ENCODE measurements around the gene PDE4D. TPM values are rescaled to one million over a fixed set of nuclear protein-coding genes. Genes with fewer than 3 reads are reported as not detected.

PDE4D gene
- total and polyA plus RNA-seq, 2 experiments from 2014 or later, result 4.3 to 9.7 TPM

- Histone ChIP-seq H3K27ac (no peak overlapping the region), H4K20me1 (ENCODE audit: insufficient read depth) (no peaks in the 10 kb centered on the region), H3K27me3 (replicated peaks; ENCODE audit: insufficient read depth) (0 out of 2 replicates have a peak, but pooled peaks cover 7% of the 10 kb centered on the region), H3K9me2 (ENCODE audit: insufficient read depth) (no peaks in the 10 kb centered on the region), H3K4me3 (no peak overlapping the region), H3K4me2 (ENCODE audit: unreplicated experiment) (no peak overlapping the region), H2AFZ (no peak overlapping the region), H3F3A (ENCODE audit: insufficient read depth) (no peaks in the 10 kb centered on the region), H3K9me3 (ENCODE audit: low read depth) (no peaks in the 10 kb centered on the region), H3K4me1 (ENCODE audit: insufficient read depth) (no peaks in the 10 kb centered on the region), H3K9ac (no peak overlapping the region), H3K36me3 (ENCODE audit: low read depth) (no peaks in the 10 kb centered on the region), H3K79me2 (ENCODE audit: insufficient read depth) (no peaks in the 10 kb centered on the region)
- TF ChIP-seq EZH2phosphoT487 (IDR thresholded peaks at IDR 0.05; ENCODE audit: insufficient read depth, low read depth) (no peak), EZH2 (IDR thresholded peaks at IDR 0.05; ENCODE audit: insufficient read depth, poor library complexity, severe bottlenecking) (no peak)
- in situ Hi-C loops (cut with MboI), result no loop called here
- 56 to 66% methylated on average over 2 of the region's 2 CpGs for WGBS, 2 experiments (ENCODE audit: low coverage in 1 of 2, low lambda C conversion rate in 2 of 2, missing lambda C conversion rate in 2 of 2)
- DNase-seq, result no peak
These were observed 570.6 kb downstream of the PDE4D start for GRCh38 chr5:59322894-59323293.

- Histone ChIP-seq H3K9me2 (ENCODE audit: insufficient read depth) (no peaks in the 10 kb centered on the region), H3K79me2 (ENCODE audit: insufficient read depth) (no peaks in the 10 kb centered on the region), H3K36me3 (ENCODE audit: low read depth) (no peaks in the 10 kb centered on the region), H3K4me3 (no peak overlapping the region), H3K4me1 (ENCODE audit: insufficient read depth) (no peaks in the 10 kb centered on the region), H3K9me3 (ENCODE audit: low read depth) (no peaks in the 10 kb centered on the region), H3F3A (ENCODE audit: insufficient read depth) (no peaks in the 10 kb centered on the region), H3K27me3 (replicated peaks; ENCODE audit: insufficient read depth) (0 out of 2 replicates have a peak, but pooled peaks cover 7% of the 10 kb centered on the region), H3K9ac (no peak overlapping the region), H3K27ac (no peak overlapping the region), H4K20me1 (ENCODE audit: insufficient read depth) (no peaks in the 10 kb centered on the region), H3K4me2 (ENCODE audit: unreplicated experiment) (no peak overlapping the region), H2AFZ (no peak overlapping the region)
- DNase-seq, result no peak
- in situ Hi-C loops (cut with MboI), result no loop called here
- TF ChIP-seq EZH2phosphoT487 (IDR thresholded peaks at IDR 0.05; ENCODE audit: insufficient read depth, low read depth) (no peak), EZH2 (IDR thresholded peaks at IDR 0.05; ENCODE audit: insufficient read depth, poor library complexity, severe bottlenecking) (no peak)
These were observed 571.5 kb downstream of the PDE4D start for GRCh38 chr5:59322058-59322457.

- WGBS, 2 experiments (ENCODE audit: low coverage in 1 of 2, low lambda C conversion rate in 2 of 2, missing lambda C conversion rate in 2 of 2), result 92 to 96% methylated on average over 3 of the region's 3 CpGs
- Histone ChIP-seq H3K27ac (no peak overlapping the region), H3K4me2 (ENCODE audit: unreplicated experiment) (no peak overlapping the region), H4K20me1 (ENCODE audit: insufficient read depth) (no peaks in the 10 kb centered on the region), H3K79me2 (ENCODE audit: insufficient read depth) (no peaks in the 10 kb centered on the region), H2AFZ (no peak overlapping the region), H3F3A (ENCODE audit: insufficient read depth) (no peaks in the 10 kb centered on the region), H3K9ac (no peak overlapping the region), H3K9me2 (ENCODE audit: insufficient read depth) (no peaks in the 10 kb centered on the region), H3K4me3 (no peak overlapping the region), H3K36me3 (ENCODE audit: low read depth) (no peaks in the 10 kb centered on the region), H3K9me3 (ENCODE audit: low read depth) (no peaks in the 10 kb centered on the region), H3K27me3 (replicated peaks; ENCODE audit: insufficient read depth) (0 out of 2 replicates have a peak, but pooled peaks cover 7% of the 10 kb centered on the region), H3K4me1 (ENCODE audit: insufficient read depth) (no peaks in the 10 kb centered on the region)
- no peak for DNase-seq
- in situ Hi-C loops (cut with MboI), result no loop called here
- no peak for TF ChIP-seq EZH2phosphoT487 (IDR thresholded peaks at IDR 0.05; ENCODE audit: insufficient read depth, low read depth)
- TF ChIP-seq EZH2 (IDR thresholded peaks at IDR 0.05; ENCODE audit: insufficient read depth, poor library complexity, severe bottlenecking), result no peak
These were observed 571.9 kb downstream of the PDE4D start for GRCh38 chr5:59321642-59322041.

GRCh38 chr5:59320420-59320819 is 573.1 kb downstream of the PDE4D start:
- WGBS, 2 experiments (ENCODE audit: low coverage in 1 of 2, low lambda C conversion rate in 2 of 2, missing lambda C conversion rate in 2 of 2), result 81 to 86% methylated on average over 2 of the region's 2 CpGs
- no peaks in the 10 kb centered on the region for H3F3A ChIP-seq (ENCODE audit: insufficient read depth)

GRCh38 chr5:59319250-59319649 is 574.3 kb downstream of the PDE4D start:
- Histone ChIP-seq H3K27me3 (replicated peaks; ENCODE audit: insufficient read depth) (0 out of 2 replicates have a peak, but pooled peaks cover 7% of the 10 kb centered on the region), H2AFZ (no peak overlapping the region), H3K9ac (no peak overlapping the region), H3K36me3 (ENCODE audit: low read depth) (no peaks in the 10 kb centered on the region), H3K9me2 (ENCODE audit: insufficient read depth) (no peaks in the 10 kb centered on the region), H3K79me2 (ENCODE audit: insufficient read depth) (no peaks in the 10 kb centered on the region), H3K9me3 (ENCODE audit: low read depth) (no peaks in the 10 kb centered on the region), H3K4me3 (no peak overlapping the region), H3K27ac (no peak overlapping the region), H4K20me1 (ENCODE audit: insufficient read depth) (no peaks in the 10 kb centered on the region), H3F3A (ENCODE audit: insufficient read depth) (no peaks in the 10 kb centered on the region), H3K4me1 (ENCODE audit: insufficient read depth) (no peaks in the 10 kb centered on the region), H3K4me2 (ENCODE audit: unreplicated experiment) (no peak overlapping the region)
- in situ Hi-C loops (cut with MboI), result no loop called here
- no peak for DNase-seq
- TF ChIP-seq EZH2phosphoT487 (IDR thresholded peaks at IDR 0.05; ENCODE audit: insufficient read depth, low read depth) (no peak), EZH2 (IDR thresholded peaks at IDR 0.05; ENCODE audit: insufficient read depth, poor library complexity, severe bottlenecking) (no peak)

More at GRCh38 chr5:59320420-59320819, 573.1 kb downstream of the PDE4D start:
- no peak overlapping the region for H3K9ac ChIP-seq
- no peak for TF ChIP-seq EZH2phosphoT487 (IDR thresholded peaks at IDR 0.05; ENCODE audit: insufficient read depth, low read depth)
- no peak for TF ChIP-seq EZH2 (IDR thresholded peaks at IDR 0.05; ENCODE audit: insufficient read depth, poor library complexity, severe bottlenecking)
- H2AFZ ChIP-seq, result no peak overlapping the region
- H3K36me3 ChIP-seq (ENCODE audit: low read depth), result no peaks in the 10 kb centered on the region
- no peak overlapping the region for H3K4me2 ChIP-seq (ENCODE audit: unreplicated experiment)
- in situ Hi-C loops (cut with MboI), result no loop called here
- H3K27ac ChIP-seq, result no peak overlapping the region
- H3K79me2 ChIP-seq (ENCODE audit: insufficient read depth), result no peaks in the 10 kb centered on the region
- no peaks in the 10 kb centered on the region for H3K9me2 ChIP-seq (ENCODE audit: insufficient read depth)
- H3K9me3 ChIP-seq (ENCODE audit: low read depth), result no peaks in the 10 kb centered on the region
- H4K20me1 ChIP-seq (ENCODE audit: insufficient read depth), result no peaks in the 10 kb centered on the region
- 0 out of 2 replicates have a peak, but pooled peaks cover 7% of the 10 kb centered on the region for H3K27me3 ChIP-seq (replicated peaks; ENCODE audit: insufficient read depth)
- no peaks in the 10 kb centered on the region for H3K4me1 ChIP-seq (ENCODE audit: insufficient read depth)
- H3K4me3 ChIP-seq, result no peak overlapping the region
- no peak for DNase-seq

All from GM23248 (cell line).